Activated CD8-positive, alpha-beta memory T cell treated with anti-CD3 and anti-CD28 coated beads for 1 hour (primary cell): ENCODE results near the gene NAA16.

Source experiments
- DNase-seq, 2 donors: peaks; one replicate each; pipeline ENCODE4 v3.0.0-alpha.2; 2020; ENCODE audit warnings: low read depth in 1 of 2; ENCODE audit errors: extremely low read depth in 1 of 2

Gene NAA16

GRCh38 chr13:41302743-41303142, 8.3 kb upstream of the NAA16 start:
- DNase-seq: no peak

GRCh38 chr13:41304551-41304950, 6.5 kb upstream of the NAA16 start:
- no peak for DNase-seq

- no peak for DNase-seq
Observed at GRCh38 chr13:41306271-41307145, 4.6 kb upstream of the NAA16 start.

GRCh38 chr13:41307884-41308640, 3.0 kb upstream of the NAA16 start:
- no peak for DNase-seq

GRCh38 chr13:41311406-41312175, 524 bp downstream of the NAA16 start:
- DNase-seq: peak; percentile 6 to 39

GRCh38 chr13:41312176-41312500, 1.1 kb downstream of the NAA16 start:
- DNase-seq: no peak

GRCh38 chr13:41313117-41313516, 2.0 kb downstream of the NAA16 start:
- no peak for DNase-seq

GRCh38 chr13:41313659-41314197, 2.7 kb downstream of the NAA16 start:
- no peak for DNase-seq

GRCh38 chr13:41315443-41316047, 4.5 kb downstream of the NAA16 start:
- no peak for DNase-seq

- DNase-seq: no peak
Observed at GRCh38 chr13:41317243-41317642, 6.2 kb downstream of the NAA16 start.

GRCh38 chr13:41325752-41326151, 14.7 kb downstream of the NAA16 start:
- no peak for DNase-seq

- DNase-seq: no peak
Observed at GRCh38 chr13:41326661-41327060, 15.6 kb downstream of the NAA16 start.

- no peak for DNase-seq
Observed at GRCh38 chr13:41327994-41328790, 17.1 kb downstream of the NAA16 start.

GRCh38 chr13:41332829-41333228, 21.8 kb downstream of the NAA16 start:
- DNase-seq: no peak

- DNase-seq: no peak
Observed at GRCh38 chr13:41334810-41335209, 23.7 kb downstream of the NAA16 start.

GRCh38 chr13:41344358-41344757, 33.3 kb downstream of the NAA16 start:
- no peak for DNase-seq

- no peak for DNase-seq
Observed at GRCh38 chr13:41345165-41345913, 34.3 kb downstream of the NAA16 start.

GRCh38 chr13:41345914-41346589, 35.0 kb downstream of the NAA16 start:
- DNase-seq: no peak
